Stomach (tissue), 9 donors: ENCODE measurements around the gene PKNOX2. TPM values are rescaled to one million over a fixed set of nuclear protein-coding genes. Genes with fewer than 3 reads are reported as not detected.

Experiments
- DNase-seq, 2 donors: peaks; one replicate each; pipeline versions ENCODE4 v3.0.0 to v3.0.0-alpha.2; 2013 to 2019
- H3K27ac ChIP-seq, 5 donors: fragments of 200-600 bp in 4 of 5; sonication (generic) in 4 of 5; one replicate each; pipeline ENCODE4 v1.5.1; 2013 to 2019; ENCODE audit warnings: mild to moderate bottlenecking in 1 of 5, moderate library complexity in 1 of 5
- H3K27me3 ChIP-seq, 3 donors: fragments of 200-600 bp; sonication (generic); one replicate each; pipeline ENCODE4 v1.5.1; 2017 to 2019; ENCODE audit warnings: mixed run types in 1 of 3
- H3K36me3 ChIP-seq, 4 donors: fragments of 200-600 bp; sonication (generic); 1 replicate in 3 of 4; 2 replicates in 1 of 4; pipeline ENCODE4 v1.5.1; 2016 to 2019
- H3K4me1 ChIP-seq, 4 donors: fragments of 200-600 bp; sonication (generic); one replicate each; pipeline ENCODE4 v1.5.1; 2016 to 2019
- H3K4me3 ChIP-seq, 4 donors: fragments of 200-600 bp; sonication (generic) in 3 of 4; one replicate each; pipeline ENCODE4 v1.5.1; 2016 to 2019; ENCODE audit warnings: mild to moderate bottlenecking in 1 of 4
- H3K9me3 ChIP-seq, 4 donors: fragments of 200-600 bp; sonication (generic); one replicate each; pipeline ENCODE4 v1.5.1; 2016 to 2019
- CTCF ChIP-seq, 7 experiments: fragments of 450-650 bp in 4 of 7; fragments of 200-600 bp in 3 of 7; sonication (generic) in 3 of 7; IDR thresholded peaks; one replicate each; pipeline ENCODE4 v1.5.1; 2016 to 2019; ENCODE audit warnings: antibody characterized with exemption in 7 of 7, control low read depth in 2 of 7, mild to moderate bottlenecking in 1 of 7
- EP300 ChIP-seq: sonication (generic); formaldehyde crosslinking; IDR thresholded peaks from one replicate; pipeline ENCODE4 v1.6.1; 2017; ENCODE audit warnings: antibody characterized with exemption
- POLR2A ChIP-seq, 4 donors: fragments of 450-650 bp; IDR thresholded peaks; one replicate each; pipeline ENCODE4 v1.6.1; 2016; ENCODE audit warnings: antibody characterized with exemption in 4 of 4, control low read depth in 2 of 4, mild to moderate bottlenecking in 1 of 4, moderate library complexity in 1 of 4
- POLR2AphosphoS5 ChIP-seq, 3 donors: sonication (generic); formaldehyde crosslinking; IDR thresholded peaks; one replicate each; pipeline ENCODE4 v1.6.1; 2016; ENCODE audit warnings: antibody characterized with exemption in 3 of 3
- WGBS, 5 donors: extraction: QIAGEN DNeasy Blood & Tissue Kit in 3 of 5; methylation state at CpG; one replicate each; pipeline versions ENCODE4 v1.1.5 to v1.1.7; 2013 to 2018; 5-methylcytosine and 5-hydroxymethylcytosine counted together
- intact Hi-C: fragments of 100-400 bp; cut with DNase I; formaldehyde crosslinking; loops from one replicate; pipeline ENCODE4 v1.15.1; 2023; ENCODE audit warnings: low total_unique reads
- polyA plus RNA-seq, 3 donors: library from polyadenylated mRNA; stranded (reverse); fragments of 200-250 nt; gene quantifications; one replicate each; pipeline ENCODE4 v1.2.3, GENCODE V29; 2013
- total RNA-seq, 5 donors: library from RNA; depleted of rRNA; stranded (reverse); fragments of >200 nt; gene quantifications; one replicate each; pipeline versions ENCODE4 v1.1.0 to v1.2.3, GENCODE V29; 2014 to 2016
- donor health status: healthy with polysubstance abuse.
- donor health status: Bipolar disorder and iron deficiency.
- donor health status: healthy.

Gene PKNOX2
- total and polyA plus RNA-seq, 8 donors: 0.83 to 4.9 (median 2.3) TPM; not detected in 1

GRCh38 chr11:125399945-125400344 lies 235.4 kb downstream of the PKNOX2 start:
- intact Hi-C loops: no loop called here
- no peak overlapping the region for H3K4me3 ChIP-seq
- peaks cover 0 to 26% (median 11%) of the 10 kb centered on the region in 4 donors for H3K36me3 ChIP-seq
- peaks cover 0 to 10% (median 2%) of the 10 kb centered on the region in 3 donors for H3K27me3 ChIP-seq
- TF ChIP-seq POLR2AphosphoS5 (IDR thresholded peaks at IDR 0.05) (no peak), CTCF (IDR thresholded peaks at IDR 0.05) (no peak), EP300 (no peak), POLR2A (IDR thresholded peaks at IDR 0.05) (no peak)
- no peaks in the 10 kb centered on the region for H3K9me3 ChIP-seq
- H3K27ac ChIP-seq: no peak overlapping the region
- no peak for DNase-seq
- 80 to 88% (median 83%) methylated on average over 6 of the region's 6 CpGs for WGBS, 5 donors
- H3K4me1 ChIP-seq: peaks cover under 1 to 22% (median 12%) of the 10 kb centered on the region in 4 donors

GRCh38 chr11:125401235-125401634 lies 236.7 kb downstream of the PKNOX2 start:
- Histone ChIP-seq H3K27me3 (peaks cover 0 to 19% (median 7%) of the 10 kb centered on the region in 3 donors), H3K36me3 (peaks cover 0 to 26% (median 11%) of the 10 kb centered on the region in 4 donors), H3K9me3 (no peaks in the 10 kb centered on the region), H3K4me3 (no peak overlapping the region), H3K4me1 (peaks cover 5 to 26% (median 15%) of the 10 kb centered on the region in 4 donors), H3K27ac (no peak overlapping the region)
- intact Hi-C loops: no loop called here
- DNase-seq: no peak
- WGBS, 5 donors: 72 to 79% (median 74%) methylated on average over 12 of the region's 12 CpGs
- TF ChIP-seq EP300 (no peak), POLR2A (IDR thresholded peaks at IDR 0.05) (no peak), POLR2AphosphoS5 (IDR thresholded peaks at IDR 0.05) (no peak), CTCF (IDR thresholded peaks at IDR 0.05) (no peak)

DNA sequence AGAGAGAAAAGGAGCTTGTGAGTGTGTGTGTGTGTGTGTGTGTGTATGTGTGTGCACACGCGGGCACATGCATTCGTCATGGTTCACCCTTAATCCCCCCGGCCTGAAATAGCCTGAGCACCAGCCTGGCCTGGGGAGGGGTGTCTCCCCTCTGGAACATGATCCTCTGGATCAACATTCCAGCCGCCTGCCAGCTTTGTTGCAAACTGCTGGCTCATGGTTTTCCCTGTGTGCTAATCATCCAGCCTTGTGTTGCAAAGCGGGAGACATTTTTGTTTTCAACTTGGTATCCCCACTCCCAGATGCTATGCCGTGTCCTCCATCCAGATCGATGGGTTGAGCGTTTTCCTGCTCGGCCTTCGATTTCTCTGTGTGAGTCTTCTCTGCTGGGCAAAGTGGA lies 237.2 kb downstream of the PKNOX2 start:
- H3K27ac ChIP-seq: no peak overlapping the region
- no peaks in the 10 kb centered on the region for H3K9me3 ChIP-seq
- H3K27me3 ChIP-seq: peaks cover 0 to 19% (median 7%) of the 10 kb centered on the region in 3 donors
- H3K4me1 ChIP-seq: peaks cover 5 to 26% (median 15%) of the 10 kb centered on the region in 4 donors
- no peak overlapping the region for H3K4me3 ChIP-seq
- H3K36me3 ChIP-seq: peaks cover 0 to 26% (median 11%) of the 10 kb centered on the region in 4 donors
- peak in 1 of 2 donors; percentile 49 for DNase-seq
- WGBS, 5 donors: 60 to 87% (median 74%) methylated on average over 11 of the region's 11 CpGs
- TF ChIP-seq POLR2AphosphoS5 (IDR thresholded peaks at IDR 0.05) (no peak), POLR2A (IDR thresholded peaks at IDR 0.05) (no peak), EP300 (no peak), CTCF (IDR thresholded peaks at IDR 0.05) (no peak)
- intact Hi-C loops: no loop called here

GRCh38 chr11:125402435-125402834 lies 237.9 kb downstream of the PKNOX2 start:
- TF ChIP-seq POLR2AphosphoS5 (IDR thresholded peaks at IDR 0.05): no peak
- no peak for TF ChIP-seq POLR2A (IDR thresholded peaks at IDR 0.05)
- TF ChIP-seq EP300: no peak
- TF ChIP-seq CTCF (IDR thresholded peaks at IDR 0.05): no peak
- H3K36me3 ChIP-seq: peaks cover 0 to 26% (median 11%) of the 10 kb centered on the region in 4 donors
- no peaks in the 10 kb centered on the region for H3K9me3 ChIP-seq
- peaks cover 0 to 19% (median 7%) of the 10 kb centered on the region in 3 donors for H3K27me3 ChIP-seq
- 37 to 63% (median 46%) methylated on average over 2 of the region's 2 CpGs for whole genome bisulfite sequencing, 5 donors
- intact Hi-C loops: no loop called here
- no peak overlapping the region for H3K4me3 ChIP-seq
- peaks cover 5 to 26% (median 15%) of the 10 kb centered on the region in 4 donors for H3K4me1 ChIP-seq
- no peak overlapping the region for H3K27ac ChIP-seq
- DNase-seq: no peak
